Upper lobe of right lung (tissue), 1 donor: Measurements from ENCODE around the gene SHC3. TPM values are rescaled to one million over a fixed set of nuclear protein-coding genes. Genes with fewer than 3 reads are reported as not detected.

ENCODE experiments used
- ATAC-seq: fragments of 200-7000 bp; cut with Tn5 transposase; one replicate; pipeline ENCODE4 v1.9.1; 2020; ENCODE audit warnings: mild to moderate bottlenecking, moderate library complexity
- DNase-seq: peaks from one replicate; pipeline ENCODE4 v3.0.0-alpha.2; 2020
- H3K27ac ChIP-seq: fragments of 200-600 bp; one replicate; pipeline ENCODE4 v1.8.0; 2022
- H3K27me3 ChIP-seq: fragments of 200-600 bp; one replicate; pipeline ENCODE4 v1.8.0; 2022; ENCODE audit warnings: mild to moderate bottlenecking
- H3K36me3 ChIP-seq: fragments of 200-600 bp; one replicate; pipeline ENCODE4 v1.8.0; 2022
- H3K4me1 ChIP-seq: fragments of 200-600 bp; one replicate; pipeline ENCODE4 v1.8.0; 2022
- H3K4me3 ChIP-seq: fragments of 200-600 bp; one replicate; pipeline ENCODE4 v1.8.0; 2022; ENCODE audit warnings: mild to moderate bottlenecking
- H3K9me3 ChIP-seq: fragments of 200-600 bp; one replicate; pipeline ENCODE4 v1.8.0; 2022
- intact Hi-C: fragments of 100-400 bp; cut with DNase I; formaldehyde crosslinking; loops from one replicate; pipeline ENCODE4 v1.11.0; 2022
- total RNA-seq: library from RNA; stranded (reverse); fragmentation: NEBNext Ultra II Directional; extraction: Animal tissue kit (Norgen Biotek cat#: 25700); gene quantifications from one replicate; pipeline ENCODE4 v1.2.1, GENCODE V29; 2021
- TF ChIP-seq, protein P1 (sequence below): fragments of 200-600 bp; IDR thresholded peaks from one replicate; pipeline ENCODE4 v1.8.0; 2022; ENCODE audit warnings: antibody characterized with exemption
- donor health status: DM: no; HTN: yes; CAD: no; lungs with severe emphysema.

The SHC3 gene
- total RNA-seq, 1 donor from 2014 or later, result 12.9 TPM

- ATAC-seq, result peak; percentile 91
- H3K4me3 ChIP-seq, result no peak overlapping the region
- TF ChIP-seq, protein P1, sequence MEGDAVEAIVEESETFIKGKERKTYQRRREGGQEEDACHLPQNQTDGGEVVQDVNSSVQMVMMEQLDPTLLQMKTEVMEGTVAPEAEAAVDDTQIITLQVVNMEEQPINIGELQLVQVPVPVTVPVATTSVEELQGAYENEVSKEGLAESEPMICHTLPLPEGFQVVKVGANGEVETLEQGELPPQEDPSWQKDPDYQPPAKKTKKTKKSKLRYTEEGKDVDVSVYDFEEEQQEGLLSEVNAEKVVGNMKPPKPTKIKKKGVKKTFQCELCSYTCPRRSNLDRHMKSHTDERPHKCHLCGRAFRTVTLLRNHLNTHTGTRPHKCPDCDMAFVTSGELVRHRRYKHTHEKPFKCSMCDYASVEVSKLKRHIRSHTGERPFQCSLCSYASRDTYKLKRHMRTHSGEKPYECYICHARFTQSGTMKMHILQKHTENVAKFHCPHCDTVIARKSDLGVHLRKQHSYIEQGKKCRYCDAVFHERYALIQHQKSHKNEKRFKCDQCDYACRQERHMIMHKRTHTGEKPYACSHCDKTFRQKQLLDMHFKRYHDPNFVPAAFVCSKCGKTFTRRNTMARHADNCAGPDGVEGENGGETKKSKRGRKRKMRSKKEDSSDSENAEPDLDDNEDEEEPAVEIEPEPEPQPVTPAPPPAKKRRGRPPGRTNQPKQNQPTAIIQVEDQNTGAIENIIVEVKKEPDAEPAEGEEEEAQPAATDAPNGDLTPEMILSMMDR, result no peak
These were observed 25.2 kb downstream of the SHC3 start for GRCh38 chr9:89153232-89154017.

DNA sequence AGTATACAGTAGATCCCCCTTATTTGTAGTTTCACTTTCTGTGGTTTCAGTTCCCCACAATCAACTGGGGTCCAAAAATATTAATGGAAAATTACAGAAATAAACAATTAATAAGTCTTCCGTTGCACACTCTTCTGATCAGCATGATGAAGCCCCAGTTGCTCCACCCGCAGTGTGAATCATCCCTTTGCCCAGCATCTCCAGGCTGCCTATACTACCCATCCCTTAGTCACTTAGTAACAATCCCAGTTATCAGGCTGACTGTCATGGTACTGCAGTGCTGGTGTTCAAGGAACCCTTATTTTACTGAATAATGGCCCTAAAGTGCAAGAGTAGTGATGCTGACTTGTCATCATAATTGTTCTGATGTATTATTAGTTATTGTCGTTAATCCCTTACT, 28.9 kb downstream of the SHC3 start:
- Histone ChIP-seq H3K27me3 (no peaks in the 10 kb centered on the region), H3K27ac (no peak overlapping the region), H3K36me3 (no peaks in the 10 kb centered on the region), H3K9me3 (no peaks in the 10 kb centered on the region), H3K4me3 (no peak overlapping the region), H3K4me1 (peaks cover 1% of the 10 kb centered on the region)
- intact Hi-C loops, result no loop called here
- TF ChIP-seq, protein P1, result no peak
- ATAC-seq, result no peak
- no peak for DNase-seq

More at GRCh38 chr9:89153232-89154017, 25.2 kb downstream of the SHC3 start:
- intact Hi-C loops, result no loop called here
- Histone ChIP-seq H3K27me3 (no peaks in the 10 kb centered on the region), H3K4me1 (peaks cover 4% of the 10 kb centered on the region), H3K36me3 (no peaks in the 10 kb centered on the region), H3K27ac (no peak overlapping the region), H3K9me3 (no peaks in the 10 kb centered on the region)
- DNase-seq, result no peak

- no peak for DNase-seq
- ATAC-seq, result no peak
- intact Hi-C loops, result no loop called here
These were observed 33.5 kb downstream of the SHC3 start for GRCh38 chr9:89145097-89145496.

GRCh38 chr9:89144238-89144637, 34.4 kb downstream of the SHC3 start:
- H3K36me3 ChIP-seq, result no peaks in the 10 kb centered on the region
- H3K27me3 ChIP-seq, result no peaks in the 10 kb centered on the region
- intact Hi-C loops, result no loop called here
- no peak for ATAC-seq
- TF ChIP-seq, protein P1, result no peak
- no peaks in the 10 kb centered on the region for H3K4me1 ChIP-seq
- no peak overlapping the region for H3K4me3 ChIP-seq
- H3K27ac ChIP-seq, result no peak overlapping the region
- H3K9me3 ChIP-seq, result no peaks in the 10 kb centered on the region
- DNase-seq, result no peak

More at GRCh38 chr9:89145097-89145496, 33.5 kb downstream of the SHC3 start:
- no peak overlapping the region for H3K27ac ChIP-seq
- no peaks in the 10 kb centered on the region for H3K27me3 ChIP-seq
- no peaks in the 10 kb centered on the region for H3K9me3 ChIP-seq
- no peak overlapping the region for H3K4me3 ChIP-seq
- H3K4me1 ChIP-seq, result no peaks in the 10 kb centered on the region
- H3K36me3 ChIP-seq, result no peaks in the 10 kb centered on the region
- TF ChIP-seq, protein P1, result no peak

DNA sequence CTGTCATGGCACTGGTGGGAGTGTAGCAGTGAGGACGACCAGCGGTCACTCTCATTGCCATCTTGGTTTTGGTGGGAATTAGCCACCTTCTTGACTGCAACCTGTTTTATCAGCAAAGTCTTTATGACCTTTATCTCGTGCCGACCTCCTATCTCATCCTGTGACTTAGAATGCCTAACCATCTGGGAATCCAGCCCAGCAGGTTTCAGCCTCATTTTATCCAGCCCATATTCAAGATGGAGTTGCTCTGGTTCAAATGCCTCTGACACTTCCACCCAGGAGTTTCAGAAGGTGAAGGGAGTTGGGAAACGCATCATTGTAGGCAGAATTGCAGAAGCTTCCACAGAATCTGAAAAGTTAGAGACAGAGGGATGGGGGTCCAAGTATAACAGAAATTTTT, 35.4 kb downstream of the SHC3 start:
- TF ChIP-seq, protein P1, result no peak
- no peaks in the 10 kb centered on the region for H3K36me3 ChIP-seq
- no peak overlapping the region for H3K4me3 ChIP-seq
- no peaks in the 10 kb centered on the region for H3K9me3 ChIP-seq
- ATAC-seq, result no peak
- H3K27me3 ChIP-seq, result no peaks in the 10 kb centered on the region
- DNase-seq, result no peak
- intact Hi-C loops, result no loop called here
- H3K27ac ChIP-seq, result no peak overlapping the region
- no peaks in the 10 kb centered on the region for H3K4me1 ChIP-seq
